Endothelial cell of umbilical vein (primary cell): ENCODE measurements around the gene FAM3A.

Experiments used
- EZH2 ChIP-seq: IDR thresholded peaks from 2 replicates; pipeline ENCODE4 v1.6.1; 2012; ENCODE audit warnings: borderline replicate concordance, low read depth, mild to moderate bottlenecking, moderate library complexity, low read length, inconsistent platforms; ENCODE audit not compliant: severe bottlenecking
- JUN ChIP-seq: IDR thresholded peaks from 2 replicates; pipeline ENCODE4 v1.6.1; 2011; ENCODE audit warnings: borderline replicate concordance, low read depth; ENCODE audit not compliant: insufficient read length, insufficient read depth
- MYC ChIP-seq: IDR thresholded peaks from one replicate; pipeline ENCODE4 v1.6.1; 2011; ENCODE audit warnings: mild to moderate bottlenecking, low read depth, low read length
- POLR2A ChIP-seq: IDR thresholded peaks from 2 replicates; pipeline ENCODE4 v1.6.1; 2012; ENCODE audit warnings: low read depth, mild to moderate bottlenecking, control low read depth, low read length
- POLR2AphosphoS5 ChIP-seq: IDR thresholded peaks from 2 replicates; pipeline ENCODE4 v1.6.1; 2012; ENCODE audit warnings: low read depth, mild to moderate bottlenecking, control low read depth, low read length, moderate library complexity; ENCODE audit not compliant: insufficient read depth
- TF ChIP-seq, protein P1 (sequence below), 2 donors: IDR thresholded peaks; 1 replicate in 1 of 2; 2 replicates in 1 of 2; pipeline ENCODE4 v1.5.1; 2011; ENCODE audit warnings: low read length in 2 of 2, mild to moderate bottlenecking in 2 of 2, moderate library complexity in 2 of 2, control low read depth in 1 of 2, inconsistent platforms in 1 of 2, low read depth in 1 of 2; ENCODE audit not compliant: insufficient read depth in 1 of 2; ENCODE audit errors: extremely low read depth in 1 of 2

DNA sequence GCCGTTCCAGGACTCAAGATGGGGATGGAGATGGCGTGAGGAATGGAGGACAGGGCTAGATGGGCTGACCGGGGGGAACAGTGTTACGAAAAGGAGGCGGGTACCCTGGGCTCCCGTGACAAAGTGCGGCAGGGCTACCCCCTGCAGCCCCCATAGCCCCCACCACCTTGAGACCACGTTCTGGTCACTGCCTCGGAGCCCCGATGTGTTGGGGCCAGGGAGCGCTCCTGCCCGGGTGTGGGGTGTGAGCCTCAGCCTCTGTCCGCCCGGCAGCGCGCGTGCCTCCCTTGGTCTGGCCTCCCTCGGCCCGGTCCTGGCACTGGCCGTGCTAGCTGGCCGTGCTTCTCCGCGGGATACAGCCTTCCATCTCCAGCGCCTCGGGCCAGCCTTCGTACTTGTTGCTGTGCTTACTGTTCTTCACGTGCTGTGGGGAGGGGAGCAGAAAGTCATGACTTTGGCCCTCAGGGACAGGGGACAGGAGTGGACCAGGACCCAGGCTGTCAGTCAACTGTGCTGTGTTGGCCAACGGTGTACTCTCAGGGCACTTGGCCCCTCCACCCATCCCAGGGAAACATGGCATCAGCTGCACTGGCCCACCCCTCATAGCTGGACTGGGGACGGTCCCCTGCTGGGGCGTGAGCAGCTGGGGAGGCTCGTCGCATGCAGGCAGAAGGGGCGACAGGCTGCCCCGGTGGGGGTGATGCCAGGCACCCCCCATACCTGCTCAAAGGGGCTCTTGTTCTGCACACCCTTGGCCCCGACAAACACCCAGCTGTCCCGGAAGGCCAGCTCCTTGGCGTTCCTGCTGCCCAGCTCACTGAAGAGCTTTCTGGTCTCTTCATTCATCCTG lies 9.3 kb downstream of the FAM3A start:
- TF ChIP-seq POLR2AphosphoS5, result no peak
- TF ChIP-seq, protein P1, sequence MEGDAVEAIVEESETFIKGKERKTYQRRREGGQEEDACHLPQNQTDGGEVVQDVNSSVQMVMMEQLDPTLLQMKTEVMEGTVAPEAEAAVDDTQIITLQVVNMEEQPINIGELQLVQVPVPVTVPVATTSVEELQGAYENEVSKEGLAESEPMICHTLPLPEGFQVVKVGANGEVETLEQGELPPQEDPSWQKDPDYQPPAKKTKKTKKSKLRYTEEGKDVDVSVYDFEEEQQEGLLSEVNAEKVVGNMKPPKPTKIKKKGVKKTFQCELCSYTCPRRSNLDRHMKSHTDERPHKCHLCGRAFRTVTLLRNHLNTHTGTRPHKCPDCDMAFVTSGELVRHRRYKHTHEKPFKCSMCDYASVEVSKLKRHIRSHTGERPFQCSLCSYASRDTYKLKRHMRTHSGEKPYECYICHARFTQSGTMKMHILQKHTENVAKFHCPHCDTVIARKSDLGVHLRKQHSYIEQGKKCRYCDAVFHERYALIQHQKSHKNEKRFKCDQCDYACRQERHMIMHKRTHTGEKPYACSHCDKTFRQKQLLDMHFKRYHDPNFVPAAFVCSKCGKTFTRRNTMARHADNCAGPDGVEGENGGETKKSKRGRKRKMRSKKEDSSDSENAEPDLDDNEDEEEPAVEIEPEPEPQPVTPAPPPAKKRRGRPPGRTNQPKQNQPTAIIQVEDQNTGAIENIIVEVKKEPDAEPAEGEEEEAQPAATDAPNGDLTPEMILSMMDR (IDR thresholded peaks at IDR 0.05; ENCODE audit: extremely low read depth in 1 of 2, insufficient read depth in 1 of 2, low read depth in 1 of 2, low read length in 2 of 2), result no peak
- TF ChIP-seq EZH2, result no peak
- TF ChIP-seq MYC, result no peak
- TF ChIP-seq JUN, result no peak
- TF ChIP-seq POLR2A, result no peak
